CD4-positive, alpha-beta T cell treated with Interleukin-15 for 1 hour (primary cell): Measurements from ENCODE around the gene NFATC1.

ENCODE experiments used
- DNase-seq: peaks from one replicate; pipeline ENCODE4 v3.0.0-alpha.2; 2020

The NFATC1 gene

DNA sequence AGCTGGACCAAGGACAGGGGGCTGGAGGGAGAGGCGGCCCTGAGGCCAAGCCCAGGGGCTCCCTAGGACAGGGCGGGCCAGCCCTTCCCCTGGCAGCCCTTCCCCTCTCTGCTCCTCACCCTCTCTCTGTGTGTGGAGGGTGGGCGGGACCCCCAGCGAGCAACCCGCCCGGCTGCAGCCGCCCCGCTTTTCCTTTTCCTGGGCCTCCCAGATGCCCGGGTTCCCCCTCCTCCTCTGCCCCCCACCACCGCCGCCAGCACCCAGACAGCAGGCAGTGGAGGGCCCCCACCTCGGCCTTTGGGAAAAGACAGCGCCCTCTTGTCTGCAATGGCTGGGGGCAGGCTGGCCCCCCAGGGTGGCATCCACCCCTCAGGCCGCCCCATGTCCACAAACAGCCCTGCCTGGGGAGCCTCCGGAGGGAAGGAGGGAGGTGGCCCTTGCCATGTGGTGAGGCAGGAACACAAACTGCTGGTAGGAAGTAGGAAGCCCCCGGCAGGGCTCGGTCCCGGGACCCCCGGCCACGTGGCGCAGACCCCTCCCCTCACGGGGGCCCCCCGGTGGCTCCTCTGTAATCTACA lies 148.7 kb downstream of the NFATC1 start:
- no peak for DNase-seq

DNA sequence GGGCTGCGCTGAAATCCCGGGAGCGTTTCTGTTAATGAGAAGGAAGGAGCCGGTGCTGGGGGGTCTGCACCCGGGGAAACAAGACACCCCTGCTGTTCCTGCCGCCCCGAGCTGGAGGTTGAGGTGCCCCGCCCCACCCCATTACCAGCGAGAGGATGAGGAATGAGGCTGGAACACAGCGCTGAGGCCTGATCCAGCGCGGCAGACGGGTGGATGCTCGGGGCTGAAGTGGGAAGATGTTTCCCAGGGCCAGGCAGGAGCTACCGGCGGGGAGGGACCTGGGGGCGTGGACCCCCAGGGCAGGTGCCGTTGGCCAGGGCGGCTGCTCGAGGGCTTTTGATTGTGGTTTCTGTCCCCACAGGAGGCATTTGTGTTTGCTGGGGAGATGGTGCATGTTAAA lies 149.5 kb downstream of the NFATC1 start:
- DNase-seq = no peak

DNA sequence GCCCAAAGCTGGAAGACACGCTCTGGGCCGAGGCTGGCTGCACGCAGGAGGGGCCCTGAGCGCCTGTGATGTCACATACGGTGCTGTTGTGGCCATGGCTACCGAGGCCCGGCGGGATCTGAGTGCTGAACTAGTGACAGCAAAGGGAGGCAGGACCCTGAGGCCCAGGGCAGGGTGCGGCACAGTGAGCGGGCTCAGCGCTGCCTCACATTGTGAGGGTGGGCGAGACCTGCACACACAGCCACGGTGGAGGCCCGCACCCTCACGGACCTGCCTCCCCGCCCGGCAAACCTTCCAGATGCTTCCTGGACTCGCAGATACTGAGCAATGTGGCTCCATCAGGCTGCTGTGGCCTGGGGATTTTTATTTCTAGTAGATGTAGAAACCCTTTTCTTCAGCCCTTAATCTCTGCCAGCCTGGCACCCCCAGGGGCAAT lies 150.0 kb downstream of the NFATC1 start:
- DNase-seq = no peak

DNA sequence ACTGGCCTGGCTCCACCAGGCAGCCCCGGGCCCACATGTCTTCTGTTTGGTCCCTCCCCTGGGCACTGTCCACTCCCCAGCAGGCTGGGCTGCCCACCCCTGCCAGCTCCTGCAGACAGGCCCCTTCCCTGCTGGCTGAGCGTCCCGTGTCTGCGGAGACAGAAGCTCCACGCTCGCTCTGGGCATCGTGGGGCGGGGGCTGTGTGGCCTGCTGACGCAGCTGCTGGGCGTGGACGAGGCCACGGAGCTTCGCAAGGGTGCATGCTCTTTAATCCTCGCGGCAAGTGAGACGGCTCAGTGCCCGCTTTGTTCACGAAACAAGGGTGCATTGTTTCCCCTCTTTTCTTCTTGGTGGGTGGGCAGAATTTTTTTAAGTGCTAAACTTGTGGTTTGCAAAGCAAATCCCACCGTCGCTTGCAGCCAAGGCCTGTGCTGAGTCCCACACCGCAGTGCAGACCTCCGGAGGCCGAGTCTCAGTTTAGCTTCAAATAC lies 151.1 kb downstream of the NFATC1 start:
- DNase-seq = no peak

DNA sequence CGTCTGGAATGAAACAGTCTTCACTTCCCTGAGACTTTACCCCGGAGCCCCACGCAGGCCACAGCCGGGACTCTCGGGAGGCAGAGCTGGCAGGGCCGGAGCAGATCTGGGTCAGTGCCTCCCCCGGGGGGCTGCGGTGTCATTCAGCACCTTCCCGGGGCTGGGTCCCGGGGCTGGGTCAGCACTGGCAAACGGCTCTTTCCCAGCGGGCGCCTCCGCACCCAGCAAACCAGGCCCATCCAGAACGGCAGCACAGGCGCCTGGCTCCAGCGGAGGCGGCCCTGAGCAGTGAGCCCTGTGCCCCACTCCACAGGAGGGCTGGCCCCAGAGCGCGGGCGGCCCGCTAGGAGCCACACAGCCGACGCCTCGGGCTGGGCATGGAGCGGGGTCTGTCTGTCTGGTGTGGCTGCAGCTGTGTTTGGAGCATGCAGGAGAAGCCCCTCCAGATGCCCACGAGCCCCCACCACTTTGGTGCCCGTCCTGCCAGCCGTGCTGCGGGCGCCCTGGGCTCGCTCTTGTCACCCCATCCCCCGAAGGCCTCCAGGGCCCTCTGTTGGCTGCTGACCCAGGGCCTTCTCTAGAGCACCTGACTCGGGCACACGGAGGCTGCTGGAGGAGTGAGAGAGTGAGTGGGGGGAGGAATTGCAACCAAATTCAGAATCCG lies 151.8 kb downstream of the NFATC1 start:
- DNase-seq = no peak

DNA sequence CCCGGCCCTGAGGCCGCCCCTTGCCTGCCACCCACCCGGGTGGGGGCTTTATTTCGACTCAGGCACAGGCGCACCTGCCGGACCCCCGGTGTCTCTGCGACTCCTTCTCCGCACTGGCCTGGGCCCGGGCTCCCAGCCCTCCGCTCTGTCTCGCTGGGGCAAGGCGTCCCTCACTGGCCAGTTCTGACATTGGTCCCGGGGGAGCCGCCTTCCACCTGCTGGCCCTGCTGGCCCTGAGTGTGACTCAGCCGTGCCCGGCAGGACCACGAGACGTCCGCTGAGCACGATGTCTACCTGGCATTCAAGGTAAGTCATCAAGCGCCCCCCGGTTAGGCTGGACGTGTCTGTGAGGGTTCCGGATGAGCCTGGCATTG lies 152.3 kb downstream of the NFATC1 start:
- no peak for DNase-seq

DNA sequence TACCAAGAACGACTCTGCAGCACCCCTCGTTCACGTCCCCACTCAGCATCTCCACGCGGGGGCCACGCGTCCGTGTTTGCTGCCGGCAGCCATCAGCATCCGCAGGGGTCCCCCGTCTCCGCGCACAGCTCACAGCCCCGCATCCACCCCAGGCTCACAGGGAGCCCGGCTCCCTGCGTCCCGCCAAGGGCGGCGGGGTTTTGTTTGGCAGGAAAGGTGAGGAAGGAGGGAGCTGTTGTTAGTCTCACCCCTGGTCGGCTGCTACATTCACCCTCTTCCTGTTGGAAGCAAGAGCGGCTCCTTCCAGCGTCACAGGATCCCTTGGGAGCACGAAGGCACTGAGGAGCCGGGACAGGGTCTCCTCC lies 152.9 kb downstream of the NFATC1 start:
- DNase-seq = no peak

DNA sequence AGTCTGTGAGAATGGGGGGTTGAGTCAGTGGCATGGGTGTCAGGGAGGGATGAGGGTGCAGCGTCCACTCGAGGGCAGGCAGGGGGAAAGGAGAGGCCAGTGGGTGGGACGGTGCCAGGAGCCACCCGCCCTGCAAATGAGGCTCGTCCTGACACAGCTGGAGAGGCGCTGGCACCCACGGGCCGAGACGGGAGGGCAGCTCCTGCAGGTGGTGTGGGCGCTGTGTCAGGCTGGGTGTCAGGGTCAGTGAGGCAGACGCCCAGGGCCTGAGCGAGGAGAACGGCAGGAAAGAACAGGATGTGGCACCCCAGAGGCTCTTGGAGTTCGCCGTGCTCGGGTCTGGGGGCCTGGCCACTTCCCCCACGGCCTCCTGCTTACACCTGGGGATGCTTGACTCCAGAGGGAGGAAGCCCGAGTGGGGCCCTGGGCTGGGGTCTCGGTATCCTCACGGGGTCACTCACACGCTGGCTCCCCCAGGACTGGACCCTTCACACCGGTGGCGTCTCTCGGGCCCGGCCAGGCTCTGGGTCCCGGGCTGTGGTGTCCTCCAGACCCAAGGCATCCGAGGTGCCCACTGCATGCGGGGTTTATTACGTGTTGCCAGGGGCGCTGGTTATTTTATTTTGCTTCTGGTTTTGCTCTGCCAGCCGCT lies 153.4 kb downstream of the NFATC1 start:
- no peak for DNase-seq

DNA sequence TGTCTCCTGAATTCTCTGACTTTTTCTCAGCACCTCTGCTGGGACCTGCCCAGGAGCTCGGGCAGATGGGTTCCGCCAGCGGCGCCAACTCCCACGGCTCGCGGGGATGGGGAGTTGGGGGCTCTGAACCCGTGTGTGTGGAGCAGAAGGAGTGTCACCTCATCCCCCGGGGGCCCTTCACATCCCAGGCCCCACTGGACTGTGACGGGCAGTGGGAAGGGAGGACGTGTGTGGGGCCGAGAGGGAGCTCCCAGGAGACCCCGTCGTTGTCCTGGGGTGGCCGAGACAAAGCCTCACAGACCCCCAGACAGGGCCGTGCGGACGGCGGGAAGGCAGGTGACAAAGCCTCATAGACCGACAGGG lies 153.9 kb downstream of the NFATC1 start:
- DNase-seq = no peak

DNA sequence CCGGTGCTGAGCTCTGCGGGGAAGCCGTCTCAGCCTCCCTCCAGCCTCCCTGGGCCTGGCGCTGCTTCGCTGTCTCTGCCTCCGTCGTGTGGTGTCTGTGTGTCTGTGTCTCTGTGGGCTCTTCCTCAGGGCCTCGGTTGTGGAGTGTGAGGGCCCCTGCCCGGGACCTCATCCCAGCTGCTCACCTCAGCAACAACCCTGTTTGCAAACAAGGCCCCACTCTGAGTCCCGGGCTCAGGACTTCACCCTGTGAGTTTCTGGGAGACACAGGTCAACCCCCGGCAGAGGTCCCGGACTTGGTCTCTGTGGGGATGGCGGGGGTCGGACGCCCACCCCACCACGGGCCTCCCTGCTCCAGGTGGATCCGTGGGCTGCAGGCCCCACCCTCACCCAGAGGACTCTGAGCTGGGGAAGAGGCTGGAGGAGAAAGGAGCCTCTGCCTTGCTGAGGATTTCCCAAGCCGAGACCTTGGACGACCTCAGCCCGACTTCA lies 156.5 kb downstream of the NFATC1 start:
- DNase-seq = no peak

DNA sequence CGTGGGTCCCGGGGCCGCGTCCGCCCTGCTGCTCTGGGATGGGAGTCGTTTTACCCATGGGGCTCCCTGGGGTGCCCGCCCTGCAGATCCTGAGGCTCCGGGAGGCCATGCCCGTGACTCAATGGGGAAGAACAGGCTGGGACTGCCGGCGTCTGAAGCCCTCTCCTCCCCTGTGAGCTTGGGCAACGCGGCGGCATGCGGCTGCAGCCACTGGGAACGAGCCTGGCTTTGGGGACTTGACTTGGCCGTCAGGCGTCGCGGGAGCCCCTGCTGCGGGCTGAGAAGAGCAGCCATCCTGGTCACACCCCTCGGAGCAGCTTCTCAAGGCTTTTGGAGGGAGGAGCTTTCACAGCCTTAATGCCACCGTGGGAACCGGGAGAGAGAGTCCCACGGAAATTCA lies 157.0 kb downstream of the NFATC1 start:
- no peak for DNase-seq

DNA sequence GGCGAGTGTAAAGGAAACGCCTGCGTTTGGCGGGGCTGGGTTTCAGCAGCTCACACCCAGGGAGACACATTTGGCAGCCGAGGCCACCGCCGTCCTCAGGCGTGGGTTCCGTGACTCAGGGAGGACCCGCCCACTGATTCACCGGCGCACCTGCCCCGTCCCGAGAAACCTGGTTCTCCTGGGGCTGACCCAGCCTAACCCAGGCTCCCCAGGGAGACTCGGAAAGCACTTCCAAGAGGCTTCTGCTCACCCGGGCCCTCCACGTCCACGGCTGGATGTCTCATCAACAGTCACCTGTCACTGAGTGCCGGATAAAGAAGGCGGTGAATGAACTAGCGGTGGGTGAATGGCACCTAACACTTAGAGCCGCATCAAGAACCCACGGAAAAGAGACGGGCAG lies 157.4 kb downstream of the NFATC1 start:
- no peak for DNase-seq

DNA sequence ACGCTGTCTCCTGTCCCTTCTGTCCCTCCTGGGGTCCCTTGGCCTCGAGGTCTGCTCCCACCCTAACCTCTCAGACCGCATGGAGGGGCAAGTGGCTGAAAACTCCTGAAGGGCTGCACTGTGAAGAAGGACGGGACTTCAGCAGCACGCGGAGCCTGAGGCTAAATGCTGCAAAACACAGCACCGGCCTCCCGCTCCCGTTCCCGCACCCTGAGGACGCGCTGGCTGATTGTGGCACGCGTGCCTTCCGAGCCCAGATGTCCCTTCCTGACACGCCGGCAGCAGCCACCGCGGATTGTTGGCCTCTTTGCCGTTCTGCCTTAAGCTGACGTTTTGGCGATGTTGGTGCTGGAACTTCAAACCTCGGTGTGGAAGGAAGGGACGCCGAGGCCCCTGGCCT lies 158.0 kb downstream of the NFATC1 start:
- no peak for DNase-seq

DNA sequence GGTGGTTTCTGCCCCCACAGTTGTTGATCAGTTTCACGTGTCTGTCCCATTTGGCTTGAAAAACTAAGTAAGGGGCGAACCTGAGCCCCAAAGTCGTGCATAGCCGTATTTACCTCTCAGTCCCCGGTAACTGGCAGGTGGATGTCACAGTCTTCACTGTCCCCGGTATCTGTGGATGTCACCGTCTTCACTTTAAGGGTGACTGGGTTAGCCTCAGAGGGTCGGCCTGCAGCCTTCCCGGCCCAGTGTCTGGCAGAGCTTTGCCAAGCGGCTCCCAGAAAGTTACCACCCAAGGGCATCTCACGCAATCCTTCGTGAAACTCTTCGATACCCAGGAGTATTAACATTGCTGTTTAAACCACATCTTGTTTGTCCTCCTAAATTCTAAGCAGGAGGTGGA lies 158.6 kb downstream of the NFATC1 start:
- DNase-seq = no peak

DNA sequence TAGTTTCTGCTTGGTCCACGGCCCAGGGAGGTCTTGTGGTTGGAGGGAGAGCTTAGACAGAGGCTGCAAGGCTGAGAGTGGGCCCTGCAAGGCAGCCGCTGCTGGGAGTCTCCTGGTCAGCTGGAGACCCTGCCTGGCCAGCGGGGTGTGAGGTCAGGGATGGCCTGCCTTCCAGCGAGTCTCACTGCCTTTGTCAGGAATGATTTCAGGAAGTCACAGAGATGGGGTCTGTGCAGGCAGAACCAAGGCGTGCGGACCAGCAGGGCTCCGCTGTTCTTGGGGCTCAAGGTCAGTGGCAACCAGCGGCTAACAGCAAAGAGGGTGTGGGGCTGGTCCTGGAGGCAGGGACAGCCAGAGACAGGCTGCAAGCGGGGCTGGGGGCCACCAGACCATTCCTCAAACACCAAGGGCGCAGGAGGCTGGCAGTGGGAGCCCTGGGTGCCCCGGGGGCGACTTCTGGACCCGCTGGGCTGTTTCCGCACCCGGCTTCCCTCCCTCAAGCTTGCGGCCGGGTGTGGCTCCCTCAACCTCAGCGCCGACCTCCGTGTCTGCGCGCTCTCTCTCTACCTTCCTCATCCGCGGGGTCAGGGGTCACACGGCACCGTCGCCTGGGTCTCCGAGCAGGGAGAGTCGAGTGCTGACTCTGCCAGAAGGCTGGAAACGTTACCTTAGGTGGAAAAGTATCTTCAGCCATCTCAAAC lies 159.4 kb downstream of the NFATC1 start:
- no peak for DNase-seq

DNA sequence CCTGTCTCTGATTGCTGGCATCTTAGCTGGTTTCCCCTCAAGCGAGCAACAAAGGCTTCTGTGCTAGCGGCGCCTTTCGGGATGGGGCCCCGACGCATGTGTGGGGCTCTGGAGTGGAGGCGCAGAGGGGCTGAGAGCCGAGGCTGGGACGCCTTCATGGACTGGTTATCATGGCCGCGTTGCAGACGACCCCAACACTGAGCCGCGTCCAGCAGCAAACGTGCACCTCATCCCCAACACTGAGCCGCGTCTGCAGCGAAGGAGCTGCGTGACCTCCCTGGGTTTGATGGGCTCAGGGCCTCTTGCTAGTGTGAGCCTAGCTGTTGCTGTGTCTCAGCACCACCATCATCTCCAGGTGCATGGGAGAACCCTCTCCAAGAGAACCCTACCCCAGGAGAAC lies 160.2 kb downstream of the NFATC1 start:
- no peak for DNase-seq

DNA sequence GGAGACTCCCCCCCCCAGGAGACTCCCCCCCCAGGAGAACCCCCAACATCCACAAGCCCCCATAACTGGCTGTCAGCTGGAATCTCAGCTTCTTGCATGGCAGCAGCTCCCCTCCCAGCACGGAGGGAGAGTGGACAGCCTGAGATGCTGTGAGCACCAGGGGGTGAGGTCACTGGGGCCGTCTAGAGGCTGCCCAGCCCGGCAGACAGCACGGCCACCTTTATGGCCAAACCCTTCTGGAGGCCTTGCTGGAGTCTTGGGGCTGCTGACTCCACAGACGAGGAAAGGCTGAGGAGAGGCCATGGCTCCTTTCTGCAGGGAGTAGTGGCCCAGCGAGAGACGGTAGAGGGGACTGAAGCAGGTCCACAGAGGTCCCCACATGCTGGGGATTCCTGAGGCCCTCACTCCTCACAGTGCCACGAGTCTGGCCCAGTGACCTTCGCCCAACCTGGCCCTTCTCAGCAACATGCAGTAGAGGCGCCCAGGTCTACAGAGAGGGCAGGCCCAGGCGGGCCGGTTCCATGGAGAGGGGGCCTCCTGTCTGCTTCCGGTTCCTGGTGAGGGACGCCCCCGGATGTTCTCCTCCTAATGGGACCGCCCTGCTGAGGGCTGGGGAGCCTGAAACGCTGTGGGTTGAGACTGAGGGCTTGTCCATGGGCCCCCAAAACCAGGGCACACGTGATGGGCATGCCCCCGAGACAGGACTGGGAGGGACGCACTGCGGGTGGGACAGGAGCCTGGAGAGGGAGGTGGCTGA lies 161.3 kb downstream of the NFATC1 start:
- no peak for DNase-seq

DNA sequence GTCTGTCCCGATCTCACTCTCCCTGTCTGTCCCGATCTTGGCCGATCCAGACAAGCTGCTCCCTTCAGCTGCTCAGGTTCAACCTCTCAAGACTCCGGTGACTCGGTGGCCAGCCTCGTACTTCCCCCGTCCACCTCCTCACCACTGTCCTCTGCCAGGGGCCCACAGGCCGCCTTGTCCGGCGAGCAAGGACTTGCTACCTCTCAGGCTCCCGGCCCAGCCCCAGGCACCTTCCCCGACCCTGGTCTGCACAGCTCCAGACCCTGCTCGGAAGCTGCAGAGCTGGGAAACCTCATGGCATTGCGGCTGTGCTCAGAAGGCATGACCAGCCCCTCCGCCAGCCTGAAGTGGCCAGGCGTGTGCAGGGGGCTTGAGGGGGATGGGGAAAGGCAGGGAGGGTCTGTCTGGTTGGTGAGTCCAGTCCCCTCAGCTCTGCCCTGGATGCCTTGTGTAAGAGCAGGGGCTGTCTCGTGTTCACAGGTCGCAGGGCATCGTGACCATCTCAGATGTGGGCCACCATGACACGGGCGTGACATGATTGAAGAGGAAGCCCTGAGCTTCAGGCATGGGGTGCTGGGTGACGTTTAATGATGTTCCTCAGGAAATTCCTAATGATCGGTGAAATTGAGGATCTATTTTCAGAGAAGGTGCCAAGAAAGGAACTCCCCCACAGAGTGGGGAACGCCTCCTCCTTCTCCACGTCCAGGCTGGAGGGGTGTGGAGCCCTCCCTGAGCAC lies 162.6 kb downstream of the NFATC1 start:
- no peak for DNase-seq

DNA sequence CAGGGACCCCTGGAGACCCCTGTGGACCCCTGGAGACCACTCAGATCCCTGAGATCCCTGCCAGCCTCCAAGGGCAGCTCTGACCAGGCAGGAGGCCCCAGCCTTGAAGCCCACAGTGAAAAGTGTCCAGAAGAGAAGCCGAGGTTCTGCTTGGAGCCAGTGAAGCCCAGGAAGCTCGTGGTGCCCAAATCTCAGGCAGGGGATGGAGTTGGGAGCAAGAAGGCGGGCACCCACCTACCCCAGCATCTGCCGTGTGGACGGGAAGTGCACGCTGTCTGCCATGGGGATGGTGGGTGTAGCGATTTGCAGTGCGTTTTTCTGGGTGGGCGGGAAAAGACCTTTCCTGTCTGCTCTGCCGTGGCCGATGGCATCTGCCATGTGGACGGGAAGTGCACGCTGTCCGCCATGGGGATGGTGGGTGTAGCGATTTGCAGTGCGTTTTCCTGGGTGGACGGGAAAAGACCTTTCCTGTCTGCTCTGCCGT lies 163.2 kb downstream of the NFATC1 start:
- DNase-seq = no peak

DNA sequence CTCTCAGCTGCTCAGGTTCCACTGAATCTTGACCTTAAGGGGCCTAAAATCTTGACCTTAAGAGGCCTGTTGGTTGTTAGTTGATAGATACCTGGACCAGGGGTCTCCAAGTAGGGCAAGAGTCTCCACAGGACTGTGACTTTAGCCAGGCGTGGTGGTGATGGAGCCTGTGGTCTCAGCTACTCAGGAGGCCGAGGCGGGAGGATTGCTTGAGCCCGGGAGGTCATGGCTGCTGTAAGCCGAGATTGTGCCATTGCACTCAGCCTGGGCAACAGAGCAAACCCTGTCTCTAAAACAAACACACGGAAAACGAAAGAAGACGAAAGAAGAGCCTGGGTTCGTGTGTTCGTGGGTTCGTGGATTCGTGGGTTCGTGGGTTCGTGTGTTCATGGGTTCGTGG lies 163.7 kb downstream of the NFATC1 start:
- DNase-seq = no peak

DNA sequence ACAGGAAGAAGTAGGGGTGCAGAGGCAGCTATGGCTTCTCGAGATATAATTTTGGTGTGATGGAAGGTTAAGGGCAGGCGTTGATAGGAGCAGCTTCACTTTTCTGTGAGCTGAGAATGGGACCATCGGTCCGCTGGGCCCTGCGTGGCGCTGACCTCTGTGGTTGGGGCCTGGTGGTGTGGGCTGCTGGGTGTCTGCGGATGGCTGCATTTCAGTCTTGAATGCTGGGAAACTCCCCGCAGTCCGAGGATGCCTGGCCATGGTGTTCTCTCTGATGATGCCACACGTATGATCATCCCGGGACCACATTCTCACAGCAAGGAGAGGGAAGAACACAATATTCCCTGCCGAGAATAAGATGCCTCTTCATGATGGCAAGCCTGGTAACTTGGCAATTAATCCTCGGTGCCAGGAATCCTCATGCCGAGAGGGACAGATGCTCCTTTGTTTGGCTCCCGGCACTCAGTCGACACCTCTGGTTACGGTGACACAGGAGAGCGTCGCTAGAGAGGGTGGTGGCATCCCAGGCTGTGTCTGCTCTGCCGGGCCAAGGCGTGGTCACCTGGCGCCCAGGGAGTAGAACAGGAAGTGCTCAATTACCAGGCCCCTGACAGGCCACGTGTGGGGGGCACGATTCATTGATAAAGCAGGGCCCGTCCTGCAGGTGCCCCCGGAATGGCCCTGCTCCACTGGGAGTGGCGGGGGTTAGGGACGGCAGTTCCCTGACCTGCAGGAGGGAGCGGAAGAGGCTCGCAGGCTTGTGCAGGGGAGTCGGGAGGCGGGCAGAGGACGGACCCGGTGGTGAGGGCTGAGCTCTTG lies 164.5 kb downstream of the NFATC1 start:
- peak; percentile 13 for DNase-seq
